GM11168 (cell line): ENCODE results near the gene ARHGAP45.

Experiments
- in situ Hi-C: fragments of 300-500 bp; cut with MboI; formaldehyde crosslinking; loops from one replicate; pipeline ENCODE4 v1.12.0; 2022; ENCODE audit warnings: low sequenced_read_pairs; ENCODE audit not compliant: unreplicated experiment

Gene ARHGAP45

DNA sequence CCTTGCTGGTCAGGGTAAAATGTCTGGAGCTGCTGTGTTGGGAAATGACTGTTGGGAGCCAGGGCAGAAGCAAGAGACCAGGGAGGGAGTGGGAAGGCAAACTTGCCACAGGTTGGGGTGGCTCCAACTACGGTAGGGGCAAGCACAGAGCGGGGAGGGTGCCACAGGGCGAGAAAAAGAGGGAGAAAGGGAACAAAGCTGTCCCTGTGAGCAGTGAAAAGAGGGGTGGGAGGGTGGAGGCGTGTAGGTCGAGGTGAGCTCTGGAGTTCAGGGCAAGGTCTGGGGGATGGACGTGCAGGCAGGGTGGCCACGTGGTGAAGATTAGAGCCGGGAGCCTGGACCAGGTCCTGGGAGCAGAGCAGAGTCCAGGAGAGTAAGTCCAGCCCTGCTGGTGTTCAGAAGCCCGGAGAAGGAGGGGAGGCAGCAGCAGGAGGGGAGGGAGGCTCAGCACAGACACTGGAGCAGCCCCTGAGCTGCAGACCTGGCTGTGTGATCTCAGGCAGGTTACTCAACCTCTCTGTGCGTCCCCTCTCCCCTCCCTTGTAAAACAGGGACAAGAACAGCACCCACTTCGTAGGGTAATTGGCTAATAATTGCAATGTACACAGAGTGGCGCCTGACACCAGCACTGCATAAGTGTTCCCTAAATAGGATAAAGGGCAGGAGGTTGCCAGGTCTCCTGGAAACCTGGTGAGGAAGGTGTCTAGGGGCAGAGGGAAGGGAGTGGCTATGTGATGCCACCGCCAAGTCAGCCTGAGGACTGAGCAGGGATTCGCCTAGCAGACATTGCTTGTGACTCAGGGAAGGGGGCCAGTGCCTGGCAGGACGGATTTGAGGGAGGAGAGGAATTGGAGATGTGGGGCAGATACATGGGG lies 31.4 kb downstream of the ARHGAP45 start:
- in situ Hi-C loops: no loop called here

- in situ Hi-C loops: no loop called here
Observed at GRCh38 chr19:1101337-1101698, 34.4 kb downstream of the ARHGAP45 start.

GRCh38 chr19:1102407-1103131 lies 35.6 kb downstream of the ARHGAP45 start:
- in situ Hi-C loops: no loop called here

GRCh38 chr19:1103132-1103707 lies 36.3 kb downstream of the ARHGAP45 start:
- in situ Hi-C loops: no loop called here

DNA sequence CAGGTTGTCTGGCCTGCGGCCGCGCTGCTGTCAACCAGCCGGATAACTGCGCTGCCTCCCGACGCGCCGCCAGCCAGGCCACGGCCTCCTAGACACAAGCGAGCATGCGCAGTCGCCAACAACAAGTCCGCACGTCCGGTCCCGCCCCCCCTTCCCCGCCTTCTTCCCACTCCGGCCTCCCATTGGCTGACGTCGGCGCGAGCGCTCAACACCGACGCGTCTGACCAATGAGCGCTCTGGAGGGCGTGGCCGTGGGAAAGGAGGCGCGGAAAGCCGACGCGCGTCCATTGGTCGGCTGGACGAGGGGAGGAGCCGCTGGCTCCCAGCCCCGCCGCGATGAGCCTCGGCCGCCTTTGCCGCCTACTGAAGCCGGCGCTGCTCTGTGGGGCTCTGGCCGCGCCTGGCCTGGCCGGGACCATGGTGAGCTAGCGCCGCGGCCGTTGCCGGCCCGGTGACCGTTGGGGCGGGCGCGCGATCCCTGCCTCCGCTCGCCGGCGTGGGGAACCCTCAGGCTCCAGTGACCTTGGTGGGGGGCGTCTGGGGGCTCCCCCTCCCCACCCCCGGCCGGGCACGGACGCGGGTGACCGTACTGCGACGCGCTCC lies 36.8 kb downstream of the ARHGAP45 start, which contains the start of gene GPX4:
Gene GPX4, plus strand, starts transcription at position 287 of the 603 bp plus-strand sequence. Its CDS starts 50 bp downstream, at position 337.
- in situ Hi-C loops: no loop called here

DNA sequence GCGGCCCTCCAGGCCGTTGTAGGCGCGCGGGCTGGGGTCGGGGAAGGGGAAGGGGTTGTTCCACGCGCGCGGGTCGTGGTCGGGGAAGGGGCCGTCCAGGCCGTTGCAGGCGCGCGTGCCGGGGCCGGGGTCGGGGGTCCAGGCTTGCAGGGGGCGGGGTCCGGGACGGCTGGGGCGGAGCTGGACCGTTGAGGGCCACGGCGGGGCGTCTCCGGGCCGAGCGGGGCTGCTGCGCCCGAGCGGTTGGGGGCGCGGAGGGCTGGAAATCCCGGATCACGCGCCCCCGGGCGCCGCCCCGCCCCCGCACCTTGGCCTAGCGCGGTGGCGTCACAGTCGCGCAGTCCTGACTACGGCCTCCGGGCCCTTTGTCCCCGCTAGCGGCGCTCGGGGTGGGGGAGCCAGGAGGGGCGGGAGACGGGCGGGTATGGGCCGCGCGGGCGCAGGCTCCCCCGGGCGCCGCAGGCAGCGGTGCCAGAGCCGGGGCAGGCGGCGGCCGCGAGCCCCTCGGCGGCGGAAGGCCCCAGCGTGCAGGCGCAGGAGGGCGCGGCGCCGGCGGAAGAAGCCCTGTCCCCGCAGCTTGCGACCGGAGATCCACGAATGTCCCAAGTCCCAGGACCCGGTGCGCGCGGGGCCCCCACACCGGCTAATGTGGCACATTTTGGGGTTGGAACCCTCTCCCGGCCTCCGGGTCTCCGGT lies 37.5 kb downstream of the ARHGAP45 start:
- in situ Hi-C loops: no loop called here

GRCh38 chr19:1105008-1105872 lies 38.3 kb downstream of the ARHGAP45 start:
- in situ Hi-C loops: no loop called here

DNA sequence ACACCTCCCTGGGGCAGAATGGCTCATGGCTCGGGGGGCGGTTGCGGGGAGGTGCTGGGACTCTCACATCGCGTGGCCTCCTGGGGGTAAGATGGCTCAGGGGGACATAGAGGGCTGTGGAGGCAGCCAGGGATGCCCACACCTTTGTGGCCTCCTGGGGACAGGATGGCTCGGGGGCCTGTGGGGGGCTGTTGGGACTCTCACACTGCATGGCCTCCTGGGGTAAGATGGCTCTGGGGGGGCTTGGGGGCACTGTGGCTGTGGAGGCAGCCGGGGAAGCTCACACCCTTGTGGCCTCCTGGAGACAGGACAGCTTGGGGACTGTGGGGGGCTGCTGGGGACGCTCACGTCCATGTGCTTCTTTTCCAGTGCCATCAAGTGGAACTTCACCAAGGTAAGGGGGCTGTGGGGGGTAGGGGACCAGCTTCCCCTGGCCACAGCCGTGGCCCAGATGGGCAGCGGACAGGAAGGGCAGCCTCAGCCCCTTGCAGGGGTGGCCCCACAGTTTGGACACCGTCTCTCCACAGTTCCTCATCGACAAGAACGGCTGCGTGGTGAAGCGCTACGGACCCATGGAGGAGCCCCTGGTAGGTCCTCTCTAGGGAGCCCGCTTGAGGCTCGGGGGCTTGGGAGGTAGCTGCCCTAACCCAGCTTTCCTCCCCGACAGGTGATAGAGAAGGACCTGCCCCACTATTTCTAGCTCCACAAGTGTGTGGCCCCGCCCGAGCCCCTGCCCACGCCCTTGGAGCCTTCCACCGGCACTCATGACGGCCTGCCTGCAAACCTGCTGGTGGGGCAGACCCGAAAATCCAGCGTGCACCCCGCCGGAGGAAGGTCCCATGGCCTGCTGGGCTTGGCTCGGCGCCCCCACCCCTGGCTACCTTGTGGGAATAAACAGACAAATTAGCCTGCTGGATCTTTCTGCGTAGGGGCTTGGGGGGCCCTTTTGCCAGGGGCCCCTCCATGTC lies 39.2 kb downstream of the ARHGAP45 start:
- in situ Hi-C loops: no loop called here

- in situ Hi-C loops: no loop called here
Observed at GRCh38 chr19:1106841-1107660, 40.1 kb downstream of the ARHGAP45 start.

DNA sequence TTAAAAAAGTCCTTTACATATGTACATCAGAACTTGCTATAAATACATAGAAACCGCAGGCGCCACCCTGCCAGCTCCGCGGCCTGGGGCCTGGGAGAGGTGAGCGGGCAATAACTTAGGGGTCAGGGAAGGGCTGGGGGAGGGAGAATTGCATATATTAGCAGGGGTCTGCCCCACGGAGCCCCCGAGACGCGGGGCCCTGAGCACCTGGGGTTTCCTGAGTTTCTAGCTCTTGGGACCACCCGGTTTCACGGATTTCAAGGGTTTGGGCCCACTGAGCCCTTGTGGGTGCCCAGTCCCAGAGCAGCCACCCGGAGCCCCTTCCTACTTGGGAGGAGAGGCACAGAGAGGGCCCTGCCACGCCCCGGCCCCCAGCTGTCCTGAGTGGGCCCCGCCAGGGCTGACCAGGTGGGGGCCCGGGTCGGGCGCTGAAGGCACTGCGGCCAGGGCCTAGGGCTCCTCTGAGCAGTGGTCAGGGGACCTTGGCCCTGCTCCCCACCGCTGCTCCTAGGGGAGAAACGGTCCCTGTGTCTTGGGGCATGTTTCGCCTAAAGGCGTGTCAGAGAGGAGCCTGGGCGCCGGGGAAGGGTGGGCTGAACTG lies 40.8 kb downstream of the ARHGAP45 start:
- in situ Hi-C loops: no loop called here

GRCh38 chr19:1108291-1109031 lies 41.5 kb downstream of the ARHGAP45 start:
- in situ Hi-C loops: no loop called here

GRCh38 chr19:1109032-1109551 lies 42.1 kb downstream of the ARHGAP45 start:
- in situ Hi-C loops: no loop called here

- in situ Hi-C loops: loop anchor here (10.0 kb wide), 1 partner anchor 75 kb away; no protein-coding TSS in a partner anchor
Observed at GRCh38 chr19:1109697-1110671, 43.0 kb downstream of the ARHGAP45 start.

DNA sequence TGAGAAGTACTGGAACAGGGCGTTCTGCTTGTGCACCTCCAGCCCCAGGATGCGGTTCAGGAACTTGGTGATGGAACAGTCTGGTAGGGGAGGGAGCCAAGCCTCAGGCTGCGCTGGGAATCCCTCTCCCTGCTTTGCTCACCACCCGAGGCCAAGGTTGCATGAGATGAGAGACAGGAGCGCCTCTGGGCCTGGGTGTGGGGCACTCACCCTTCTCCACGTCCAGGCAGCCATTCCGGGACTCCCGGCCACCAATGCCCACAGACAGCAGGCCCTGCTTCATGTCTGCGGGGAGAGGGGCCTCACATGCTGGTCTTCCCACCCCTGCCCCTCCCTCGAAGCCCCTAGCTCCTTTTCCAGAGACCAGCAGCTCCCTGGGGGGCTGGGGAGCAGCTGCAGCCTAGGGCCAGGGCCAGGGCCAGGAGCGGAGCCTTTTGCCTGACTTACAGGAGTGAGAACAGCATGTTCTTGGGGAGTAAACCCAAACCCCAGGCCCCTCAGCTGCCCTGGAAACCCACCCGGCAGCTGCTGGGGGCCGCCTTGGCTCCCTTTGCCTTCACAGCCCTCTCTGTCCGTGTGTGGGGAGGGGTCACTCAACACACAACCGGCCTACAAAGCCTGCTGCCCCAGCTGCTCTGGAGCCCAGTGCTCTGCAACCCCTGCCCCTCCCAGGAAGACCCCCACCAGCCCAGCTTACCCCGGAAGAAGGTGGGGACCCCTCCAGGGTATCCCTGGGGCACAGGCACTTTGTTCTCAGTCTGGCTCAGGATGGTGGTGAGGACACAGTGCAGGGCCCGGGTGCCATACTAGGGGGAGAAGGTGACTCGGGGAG lies 44.1 kb downstream of the ARHGAP45 start:
- in situ Hi-C loops: loop anchor here (10.0 kb wide), 1 partner anchor 74 kb away; no protein-coding TSS in a partner anchor
